Measurements from ENCODE around the gene ZNF777.
"Not testable (repeated sequence)": the region's sequence is repeated elsewhere in the genome, so short reads cannot be mapped to it uniquely, and the experiment has no call there.

Gene ZNF777

GRCh38 chr7:149460493-149461277 is at the start of gene ZNF777:
Gene ZNF777, minus strand, starts transcription at chr7:149461062. Its CDS starts 5,040 bp downstream, at chr7:149456022.
- in situ Hi-C loops (cut with HindIII; ENCODE audit: low sequenced_read_pairs): no loop called here

GRCh38 chr7:149510248-149510647 is 49.4 kb upstream of the ZNF777 start:
- in situ Hi-C loops (cut with HindIII; ENCODE audit: low sequenced_read_pairs): no loop called here

- in situ Hi-C loops (cut with HindIII; ENCODE audit: low sequenced_read_pairs): no loop called here
Measured at GRCh38 chr7:149509774-149510173, 48.9 kb upstream of the ZNF777 start.

DNA sequence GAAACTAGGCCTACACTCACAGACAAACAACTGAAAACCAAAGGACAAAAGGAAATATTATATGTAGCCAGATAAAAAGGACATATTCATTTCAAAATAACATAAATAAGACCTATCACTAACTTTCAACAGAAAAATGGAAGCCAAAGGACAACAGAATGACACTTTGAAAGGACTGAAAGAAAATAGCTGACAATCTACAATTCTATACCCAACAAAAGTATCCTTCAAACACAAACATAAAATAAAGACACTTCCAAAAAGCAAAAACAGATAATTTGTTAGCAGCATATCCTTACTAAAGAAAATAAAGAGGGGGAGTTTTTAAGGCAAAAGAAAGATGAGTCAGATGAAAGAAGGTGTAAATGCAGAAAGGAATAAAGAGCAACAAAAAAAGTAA is 44.7 kb upstream of the ZNF777 start:
- in situ Hi-C loops (cut with HindIII; ENCODE audit: low sequenced_read_pairs): no loop called here

DNA sequence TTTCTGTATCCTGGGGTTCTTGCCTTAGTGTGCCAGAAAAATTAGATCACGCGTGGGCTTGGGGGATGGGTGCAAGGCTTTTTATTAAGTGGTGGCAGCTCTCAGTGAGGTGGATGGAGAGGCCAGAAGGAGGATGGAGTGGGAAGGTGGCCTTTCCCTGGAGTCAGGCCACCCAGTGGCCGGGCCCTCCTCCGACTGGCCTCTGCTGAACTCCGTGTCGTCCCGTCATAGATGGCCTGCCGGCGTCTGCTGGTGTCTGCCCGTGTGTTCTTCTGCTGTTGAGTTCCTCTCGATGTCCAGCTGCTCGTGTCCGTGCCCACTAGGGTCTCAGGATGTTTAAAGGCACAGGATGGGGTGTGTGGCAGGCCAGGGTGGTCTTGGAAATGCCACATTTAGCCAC is 40.8 kb upstream of the ZNF777 start:
- in situ Hi-C loops (cut with HindIII; ENCODE audit: low sequenced_read_pairs): no loop called here

GRCh38 chr7:149500910-149501309 is 40.0 kb upstream of the ZNF777 start:
- in situ Hi-C loops (cut with HindIII; ENCODE audit: low sequenced_read_pairs): no loop called here

GRCh38 chr7:149500201-149500600 is 39.3 kb upstream of the ZNF777 start:
- in situ Hi-C loops (cut with HindIII; ENCODE audit: low sequenced_read_pairs): no loop called here

GRCh38 chr7:149498811-149499210 is 37.9 kb upstream of the ZNF777 start:
- in situ Hi-C loops (cut with HindIII; ENCODE audit: low sequenced_read_pairs): no loop called here

DNA sequence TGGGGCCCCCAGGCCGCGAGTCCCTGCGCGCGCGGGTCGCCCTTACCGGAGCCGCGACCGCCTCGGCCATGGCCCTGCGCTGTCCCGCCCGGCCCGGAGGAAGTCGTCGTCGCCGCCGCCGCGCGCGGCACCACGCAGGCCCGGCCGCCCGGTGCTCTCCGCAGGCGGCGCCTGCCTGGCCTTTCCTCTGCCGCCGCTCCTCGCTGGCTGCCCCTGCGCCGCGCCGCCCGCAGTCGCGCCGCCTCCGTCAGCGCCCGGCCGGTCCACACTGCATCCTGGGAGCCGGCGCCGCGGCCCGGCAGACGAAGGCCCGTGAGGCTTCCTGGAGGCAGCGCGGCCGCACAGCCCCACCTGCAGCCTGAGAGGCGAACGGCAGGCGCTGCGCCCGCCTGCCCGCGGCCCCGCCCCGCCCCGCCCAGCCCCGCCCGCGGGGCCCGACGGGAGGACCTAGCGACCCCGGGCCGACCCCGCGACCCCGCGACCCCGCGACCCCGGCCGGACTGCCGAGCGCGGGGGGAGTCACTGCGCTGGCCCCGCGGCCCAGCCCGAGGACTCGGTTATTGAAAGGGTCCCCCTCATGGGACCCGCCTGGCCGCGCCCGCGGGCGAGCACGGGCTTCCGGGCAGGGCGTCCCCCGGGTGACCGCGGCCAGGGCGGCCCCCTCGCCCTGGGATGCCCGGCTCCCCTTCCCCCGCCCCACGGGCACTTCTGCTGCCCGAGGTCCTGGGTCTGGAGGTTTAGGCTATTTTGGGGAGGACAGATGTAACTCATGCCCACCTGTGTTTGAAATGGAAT is 36.8 kb upstream of the ZNF777 start, which contains the start of gene ZNF746:
ZNF746 (minus strand) TSS at position 343 of the 795 bp plus-strand sequence; CDS start at position 70, 273 bp downstream.
- in situ Hi-C loops (cut with HindIII; ENCODE audit: low sequenced_read_pairs): no loop called here

- in situ Hi-C loops (cut with HindIII; ENCODE audit: low sequenced_read_pairs): no loop called here
Measured at GRCh38 chr7:149496642-149497391, 36.0 kb upstream of the ZNF777 start.

GRCh38 chr7:149495785-149496641 is 35.2 kb upstream of the ZNF777 start:
- in situ Hi-C loops (cut with HindIII; ENCODE audit: low sequenced_read_pairs): no loop called here

DNA sequence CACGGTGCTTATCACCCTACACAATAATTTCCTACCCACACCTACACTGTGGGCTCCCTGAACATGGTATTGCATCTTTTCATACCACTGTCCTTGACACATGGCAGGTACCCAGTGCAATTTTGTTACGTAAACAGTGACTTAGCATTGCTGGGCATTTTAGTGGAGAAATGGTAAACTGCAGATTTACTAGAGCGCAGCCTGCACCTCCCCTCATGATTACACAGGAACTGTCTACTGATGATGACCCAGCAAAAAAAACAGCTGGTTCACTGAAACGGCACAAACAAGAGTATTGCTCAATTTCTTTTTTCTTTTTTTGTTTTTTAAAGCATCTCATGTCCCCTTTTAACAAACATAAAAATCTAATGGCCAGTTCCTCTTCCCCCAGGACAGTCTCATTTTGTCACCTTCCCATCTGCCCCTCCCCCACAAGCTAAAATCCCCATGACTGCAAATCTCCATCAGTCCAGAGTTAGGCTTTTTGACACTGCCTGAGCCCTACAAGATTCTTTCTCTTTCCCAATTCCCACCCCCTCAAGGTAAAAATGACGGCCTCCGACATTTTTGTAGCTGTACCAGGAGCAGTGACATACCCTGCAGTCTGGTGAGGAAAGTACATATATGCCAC is 34.0 kb upstream of the ZNF777 start:
- in situ Hi-C loops (cut with HindIII; ENCODE audit: low sequenced_read_pairs): no loop called here

DNA sequence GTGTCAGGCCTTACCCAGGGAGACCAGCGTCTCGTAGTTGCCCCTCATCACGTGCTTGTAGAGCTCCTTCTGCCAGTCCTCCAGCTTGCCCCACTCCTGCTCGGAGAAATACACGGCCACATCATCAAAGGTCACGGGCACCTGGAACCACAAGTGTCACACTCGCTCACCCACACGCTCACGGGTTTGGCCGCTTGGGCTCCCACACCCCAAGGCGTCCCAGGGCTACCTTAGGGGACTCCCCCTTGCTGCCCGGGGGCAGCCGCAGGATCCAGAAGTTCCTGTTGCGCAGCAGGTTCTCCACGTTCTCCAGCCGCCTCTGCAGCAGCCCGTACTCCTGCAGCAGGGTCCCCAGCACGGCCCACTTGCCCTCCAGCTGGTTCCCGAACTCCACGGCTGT is 33.1 kb upstream of the ZNF777 start:
- in situ Hi-C loops (cut with HindIII; ENCODE audit: low sequenced_read_pairs): not testable (repeated sequence)

- in situ Hi-C loops (cut with HindIII; ENCODE audit: low sequenced_read_pairs): no loop called here
Measured at GRCh38 chr7:149493366-149493765, 32.5 kb upstream of the ZNF777 start.

- in situ Hi-C loops (cut with HindIII; ENCODE audit: low sequenced_read_pairs): no loop called here
Measured at GRCh38 chr7:149490083-149490760, 29.4 kb upstream of the ZNF777 start.

DNA sequence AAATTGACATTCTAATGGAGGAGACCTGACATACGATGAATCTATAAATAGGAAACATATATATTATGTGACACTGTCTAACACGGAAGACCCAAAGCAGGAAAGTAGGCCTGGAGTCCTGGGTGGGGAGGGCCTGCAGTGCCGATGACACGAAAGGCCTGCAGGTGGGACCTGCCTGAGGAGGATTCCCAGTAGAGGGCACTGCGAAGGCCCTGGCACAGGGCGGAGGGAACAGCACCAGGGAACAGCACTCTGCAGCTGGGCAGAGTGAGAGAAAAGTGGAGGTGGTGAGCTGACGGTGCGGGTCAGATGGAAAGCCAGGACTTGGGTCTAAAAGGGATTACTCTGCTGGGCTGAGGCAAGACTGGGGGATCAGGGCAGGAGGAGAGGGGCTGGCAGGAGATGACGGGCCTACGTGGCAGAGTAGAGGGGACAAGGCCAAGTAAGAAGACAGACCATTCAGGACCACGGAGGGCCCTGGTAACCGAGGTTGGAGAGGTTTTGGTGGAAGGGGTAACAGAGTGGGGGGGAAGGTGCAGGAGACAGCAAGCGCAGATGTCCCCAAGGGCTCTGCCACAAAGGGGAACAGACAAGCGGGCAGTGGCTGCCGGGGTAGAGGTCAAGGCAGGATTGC is 28.6 kb upstream of the ZNF777 start:
- in situ Hi-C loops (cut with HindIII; ENCODE audit: low sequenced_read_pairs): no loop called here

DNA sequence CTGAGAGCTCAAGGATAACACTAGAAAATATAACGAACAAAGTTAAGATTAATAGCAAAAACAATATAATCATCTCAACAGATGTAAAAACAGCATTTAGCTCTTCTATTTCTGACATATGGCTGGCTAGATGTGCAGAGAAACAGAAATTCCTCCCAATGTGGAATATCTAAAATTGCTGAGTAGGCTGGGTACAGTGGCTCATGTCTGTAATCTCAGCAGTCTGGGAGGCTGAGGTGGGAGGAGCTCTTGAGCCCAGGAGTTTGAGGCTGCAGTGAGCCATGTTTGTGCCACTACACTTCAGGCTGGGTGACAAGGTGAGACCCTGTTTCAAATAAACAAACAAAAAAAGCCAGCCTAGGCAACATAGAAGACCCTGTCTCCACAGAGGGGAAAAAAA is 18.7 kb upstream of the ZNF777 start:
- in situ Hi-C loops (cut with HindIII; ENCODE audit: low sequenced_read_pairs): no loop called here

DNA sequence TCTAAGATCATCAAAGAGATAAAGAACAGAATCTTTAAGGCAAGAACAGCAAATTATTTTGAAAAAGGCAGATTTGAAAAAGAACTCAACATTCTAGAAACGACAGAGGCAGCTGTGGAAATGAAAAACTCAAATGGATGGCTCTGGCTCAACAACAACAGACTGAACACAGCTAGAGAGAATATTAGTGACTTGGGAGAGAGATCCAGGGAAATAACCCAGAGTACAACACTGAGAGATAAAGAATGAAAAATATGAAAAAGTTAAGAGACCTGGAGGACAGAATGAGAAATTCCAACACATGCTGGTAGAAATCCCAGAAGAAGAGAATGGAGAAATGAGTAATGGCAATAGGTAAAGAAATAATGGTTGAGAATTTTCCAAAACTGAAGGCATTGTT is 17.9 kb upstream of the ZNF777 start:
- in situ Hi-C loops (cut with HindIII; ENCODE audit: low sequenced_read_pairs): no loop called here

All from endothelial cell of hepatic sinusoid (primary cell).